ENCODE measurements around the gene ADAMTSL2.

ADAMTSL2 gene

DNA sequence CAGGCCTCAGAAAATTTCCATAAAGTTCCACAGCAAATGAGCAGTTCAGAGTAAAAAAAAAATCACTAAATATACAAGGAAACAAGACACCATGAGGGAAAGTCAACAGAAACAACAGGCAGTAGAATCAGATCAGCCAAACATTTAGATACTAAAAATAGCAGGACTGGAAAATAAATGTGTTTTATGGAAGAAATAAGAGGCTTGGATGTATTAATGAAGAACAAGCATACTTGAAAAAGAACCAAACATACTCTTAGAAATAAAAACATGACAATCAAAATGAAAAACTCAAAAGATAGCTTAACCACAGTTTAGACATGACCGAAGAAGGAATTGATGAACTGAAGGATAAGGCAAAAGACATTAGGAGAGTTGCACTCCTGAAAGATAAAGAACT lies 32.4 kb upstream of the ADAMTSL2 start:
- DNase-seq: no peak

DNA sequence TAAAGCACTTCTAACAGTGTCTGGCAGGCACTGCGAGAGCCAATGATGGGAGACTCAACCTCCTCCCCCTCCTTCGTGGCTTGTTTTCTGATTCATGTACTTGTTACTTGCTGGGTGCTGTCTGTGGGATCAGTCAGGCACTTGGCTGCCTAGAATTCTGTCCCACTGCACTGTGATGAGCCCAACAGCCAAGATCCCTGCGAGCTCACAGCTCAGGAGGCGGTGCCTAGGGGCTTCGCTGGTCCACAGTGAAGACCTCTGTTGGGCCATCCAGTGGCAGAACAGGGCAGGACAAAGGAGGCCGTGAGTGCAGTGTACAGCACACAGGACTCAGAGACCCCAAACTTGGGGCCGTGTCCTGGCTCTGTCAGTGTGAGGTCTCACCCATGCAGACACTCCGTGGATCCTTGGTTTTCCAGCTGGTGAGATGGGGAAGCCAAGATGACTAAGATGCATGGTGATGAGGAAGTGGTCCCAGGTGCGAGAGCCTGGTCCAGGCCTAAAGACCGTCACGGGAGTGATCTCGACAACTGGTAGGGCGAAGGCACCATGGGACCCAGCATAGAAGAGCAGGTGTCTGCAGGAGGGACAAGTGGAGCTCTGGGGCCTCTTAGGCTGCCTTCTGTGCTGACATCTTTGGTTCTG lies 29.2 kb upstream of the ADAMTSL2 start:
- no peak for DNase-seq

DNA sequence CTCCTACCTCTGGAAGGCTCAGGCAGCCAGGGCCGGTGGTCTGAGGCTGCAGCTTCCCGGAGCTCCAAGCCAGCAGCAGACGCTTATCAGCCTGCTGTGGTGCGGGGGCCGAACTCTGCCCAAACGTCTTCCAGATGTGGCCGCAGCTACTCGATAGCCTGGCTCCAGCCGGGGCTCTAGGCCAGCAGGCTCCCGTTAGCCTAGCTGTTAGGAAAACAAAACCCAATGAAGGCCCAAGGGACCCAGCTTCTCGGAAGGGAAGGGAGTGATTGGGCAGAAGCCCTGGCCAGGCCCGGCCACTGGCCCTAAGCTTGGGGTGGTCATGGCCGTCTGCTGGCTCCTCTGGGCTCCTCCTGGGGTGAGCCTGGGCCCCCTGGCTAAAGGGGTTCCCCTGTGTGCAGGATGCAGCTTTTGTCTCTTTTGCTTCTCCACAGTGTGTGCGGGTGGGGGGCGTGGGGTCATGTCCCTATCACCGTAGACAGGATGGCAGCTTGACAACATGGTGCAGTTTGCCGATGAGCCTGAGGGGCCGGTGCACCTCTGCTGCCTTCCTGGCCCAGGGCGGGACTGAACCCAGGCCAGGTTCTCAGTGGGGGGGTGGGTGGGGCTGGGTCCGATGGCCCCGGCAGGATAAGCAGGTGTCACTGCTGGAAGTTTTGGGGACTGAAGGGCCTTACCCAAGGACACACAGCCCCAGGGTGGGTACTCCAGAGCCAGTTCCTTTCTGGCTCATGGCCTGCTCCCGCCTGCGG lies 28.4 kb upstream of the ADAMTSL2 start:
- no peak for DNase-seq

DNA sequence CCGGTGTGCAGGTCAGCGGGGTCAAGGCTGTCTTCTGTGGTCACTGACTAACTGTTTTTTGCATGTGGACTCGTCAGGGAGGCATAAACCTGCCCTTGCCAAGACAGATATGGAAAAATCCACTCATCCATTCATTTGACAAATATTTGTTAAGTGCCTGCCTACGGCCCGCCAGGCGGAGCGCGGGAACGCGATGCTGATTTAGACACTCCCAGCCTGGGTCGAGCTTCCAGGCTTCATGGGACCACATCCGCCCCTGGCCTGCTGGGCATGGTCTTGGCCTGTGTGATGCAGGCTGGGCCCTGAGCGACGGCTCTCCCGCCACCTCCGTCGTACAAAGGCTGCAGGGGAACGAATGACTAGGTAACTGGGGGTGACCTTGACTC lies 27.9 kb upstream of the ADAMTSL2 start:
- DNase-seq: no peak

DNA sequence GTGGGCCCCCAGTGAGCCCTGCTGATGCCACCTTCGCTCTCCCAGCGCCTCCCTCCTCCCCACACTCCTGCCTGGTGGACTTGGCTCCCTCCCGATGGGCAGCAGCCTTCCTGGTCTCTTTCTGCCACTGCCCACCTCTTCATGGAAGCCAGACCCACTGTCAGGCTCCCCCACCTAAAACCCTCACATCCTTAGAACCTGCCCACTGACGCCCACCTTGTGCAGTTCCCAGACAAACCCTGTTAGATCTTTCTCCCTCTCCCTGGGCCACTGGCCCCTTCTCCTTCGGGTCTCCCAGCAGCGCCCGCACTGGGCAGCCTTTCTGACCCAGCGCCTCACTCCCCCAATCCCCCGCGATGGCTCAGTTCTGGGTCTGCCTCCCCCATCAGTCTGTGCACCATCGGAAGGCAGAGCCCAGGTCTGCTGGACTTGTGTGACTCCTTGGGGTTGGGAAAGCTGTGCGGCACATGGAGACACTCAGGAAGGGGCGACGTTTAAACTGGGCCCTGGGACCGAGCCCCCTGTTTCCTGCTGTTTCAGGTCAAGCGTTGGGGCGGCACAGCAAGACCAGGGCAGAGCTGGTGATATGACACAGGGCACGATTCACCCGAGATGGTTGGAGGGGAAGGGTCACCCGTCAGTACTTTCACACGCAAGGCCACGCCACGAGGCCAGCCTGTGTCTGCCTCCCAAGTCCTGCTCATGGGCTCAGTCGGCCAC lies 27.1 kb upstream of the ADAMTSL2 start:
- no peak for DNase-seq

DNA sequence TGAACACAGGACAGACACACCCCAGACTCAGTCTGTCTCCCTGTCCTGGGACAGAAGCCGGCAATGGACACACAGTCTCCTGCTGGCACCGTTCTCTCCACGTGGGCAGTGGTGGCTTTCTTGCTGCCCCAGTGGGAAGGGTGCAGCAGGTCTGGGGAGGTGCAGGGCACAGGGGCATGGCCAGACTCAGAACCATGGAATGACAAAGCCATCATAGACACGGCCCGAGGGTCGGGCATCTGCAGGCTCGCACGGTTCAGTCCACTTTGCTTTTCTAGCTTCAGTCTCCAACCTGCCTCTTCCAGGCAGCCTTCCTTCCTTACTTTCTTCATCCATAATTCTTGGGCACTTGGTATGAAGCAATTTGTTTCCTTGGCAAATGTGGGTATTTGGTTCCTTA lies 26.5 kb upstream of the ADAMTSL2 start:
- DNase-seq: no peak

DNA sequence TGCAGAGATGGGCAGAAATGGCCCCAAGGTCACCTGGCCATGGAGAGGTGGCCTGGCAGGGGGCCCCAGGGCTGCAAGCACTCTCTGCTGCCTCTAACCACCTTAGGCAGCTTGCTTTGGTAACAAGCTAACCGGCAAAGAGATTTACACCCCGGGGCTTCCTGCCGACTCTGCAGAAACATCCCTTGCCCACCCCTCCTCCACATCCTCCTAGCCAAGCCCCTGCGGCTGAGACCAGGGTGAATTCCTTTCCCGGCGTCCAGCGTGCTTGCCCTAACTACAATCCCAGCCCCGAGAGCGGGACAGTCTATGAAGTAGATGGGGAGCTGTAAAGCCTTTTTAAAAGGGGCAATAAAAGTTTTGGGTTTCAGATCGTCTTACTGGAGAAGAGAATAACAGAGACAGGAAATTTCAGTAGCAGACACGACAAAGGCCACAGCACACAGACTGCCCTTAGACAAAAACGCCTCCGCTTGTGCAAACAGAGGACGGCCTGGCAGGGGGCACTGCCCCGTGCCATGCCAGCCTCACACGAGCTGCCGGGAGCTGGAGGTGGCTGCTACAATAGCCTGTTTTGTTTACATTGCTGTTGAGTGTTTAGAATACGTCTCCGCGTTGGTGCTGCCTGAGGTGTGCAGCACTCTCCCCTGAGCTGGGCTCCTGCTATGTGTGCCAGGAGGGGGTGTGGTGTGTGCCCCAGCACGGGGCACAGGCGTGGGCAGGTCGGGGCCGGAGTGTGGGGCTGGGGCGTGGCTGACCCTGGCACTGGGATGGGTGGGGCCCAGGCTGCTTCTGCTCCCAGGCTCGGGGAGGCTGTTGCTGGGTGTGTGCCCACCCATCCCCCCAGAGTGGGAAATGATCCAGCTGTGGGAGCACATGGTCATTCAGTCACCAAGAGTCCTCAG lies 25.1 kb upstream of the ADAMTSL2 start:
- DNase-seq: peak; percentile 77

DNA sequence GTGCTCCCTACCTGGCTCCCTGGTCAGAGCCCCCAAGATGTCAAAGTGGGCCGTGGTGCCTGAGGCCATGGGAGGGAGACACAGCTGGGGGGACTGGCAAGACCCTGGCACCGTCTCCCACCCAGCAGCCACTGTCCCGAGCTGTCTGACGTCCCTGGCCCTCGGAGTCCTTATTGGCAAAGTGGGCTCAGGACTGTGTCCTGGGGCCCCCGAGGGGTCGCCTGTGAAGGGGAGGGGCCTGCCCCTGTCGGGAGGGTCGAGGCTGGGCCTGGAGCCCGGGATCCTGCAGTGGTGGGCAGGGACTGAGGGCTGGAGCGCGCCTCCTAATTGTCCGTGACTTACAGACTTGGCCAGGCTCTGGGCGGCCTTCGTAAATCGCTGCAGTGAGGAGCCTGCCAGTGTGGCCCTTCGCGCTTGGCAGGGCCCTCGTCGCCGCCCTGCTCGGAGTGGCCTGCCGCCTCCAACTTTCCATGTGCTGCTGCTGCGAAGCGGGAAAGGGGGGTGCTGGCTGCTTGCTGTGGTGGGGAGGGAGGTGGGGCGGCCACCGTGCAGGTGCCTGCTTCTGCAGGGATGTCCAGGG lies 23.5 kb upstream of the ADAMTSL2 start:
- DNase-seq: no peak

DNA sequence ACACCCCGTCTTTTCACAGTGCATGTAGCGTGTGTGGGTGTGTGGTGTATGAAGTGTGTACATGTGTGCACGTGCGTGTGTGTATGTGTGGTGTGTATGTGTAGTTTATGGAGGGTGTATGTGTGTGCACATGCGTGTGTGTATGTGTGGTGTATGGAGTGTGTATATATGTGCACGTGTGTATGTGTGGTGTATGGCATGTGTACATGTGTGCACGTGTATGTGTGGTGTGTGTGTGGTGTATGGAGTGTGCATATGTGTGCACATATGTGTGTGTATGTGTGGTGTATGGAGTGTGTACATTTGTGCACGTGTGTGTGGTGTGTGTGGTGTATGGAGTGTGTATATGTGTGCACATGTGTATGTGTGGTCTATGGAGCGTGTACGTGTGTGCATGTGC lies 22.9 kb upstream of the ADAMTSL2 start:
- no peak for DNase-seq

DNA sequence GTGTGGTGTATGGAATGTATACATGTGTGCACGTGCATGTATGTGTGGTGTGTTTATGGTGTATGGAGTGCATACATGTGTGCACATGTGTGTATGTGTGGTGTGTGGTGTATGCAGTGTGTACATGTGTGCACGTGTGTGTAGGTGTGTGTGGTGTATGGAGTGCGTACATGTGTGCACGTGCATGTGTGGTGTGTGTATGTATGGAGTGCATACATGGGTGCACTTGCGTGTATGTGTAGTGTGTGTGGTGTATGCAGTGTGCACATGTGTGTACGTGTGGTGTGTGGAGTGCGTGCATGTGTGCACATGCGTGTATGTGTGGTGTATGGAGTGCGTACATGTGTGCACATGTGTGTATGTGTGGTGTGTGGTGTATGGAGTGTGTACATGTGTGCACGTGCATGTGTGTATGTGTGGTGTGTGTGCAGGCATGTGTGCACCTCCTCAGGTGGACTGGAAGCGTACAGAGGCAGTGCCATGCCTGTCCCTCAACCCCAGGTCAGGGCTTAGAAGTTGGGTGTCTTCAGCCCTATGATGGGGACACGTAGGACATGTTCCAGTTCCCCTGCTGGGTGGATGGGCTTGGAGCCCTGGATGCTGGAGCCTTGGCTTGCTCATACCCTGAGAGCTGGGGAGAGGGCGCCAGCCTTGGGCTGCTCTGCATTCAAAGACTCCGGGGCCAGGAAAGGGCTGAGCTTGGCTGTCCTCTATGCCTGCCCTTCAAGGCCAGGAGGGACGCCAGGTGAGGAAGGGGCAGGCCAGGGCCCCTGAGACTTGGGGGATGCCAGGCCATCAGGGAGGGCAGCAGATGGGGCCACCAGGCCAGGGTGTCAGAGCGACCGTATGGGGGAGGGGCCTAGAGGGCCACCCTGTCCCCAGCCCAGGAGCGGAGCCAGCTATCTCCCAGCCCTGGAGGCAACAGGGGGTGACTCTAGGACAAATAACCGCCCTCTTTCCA lies 22.0 kb upstream of the ADAMTSL2 start:
- no peak for DNase-seq

DNA sequence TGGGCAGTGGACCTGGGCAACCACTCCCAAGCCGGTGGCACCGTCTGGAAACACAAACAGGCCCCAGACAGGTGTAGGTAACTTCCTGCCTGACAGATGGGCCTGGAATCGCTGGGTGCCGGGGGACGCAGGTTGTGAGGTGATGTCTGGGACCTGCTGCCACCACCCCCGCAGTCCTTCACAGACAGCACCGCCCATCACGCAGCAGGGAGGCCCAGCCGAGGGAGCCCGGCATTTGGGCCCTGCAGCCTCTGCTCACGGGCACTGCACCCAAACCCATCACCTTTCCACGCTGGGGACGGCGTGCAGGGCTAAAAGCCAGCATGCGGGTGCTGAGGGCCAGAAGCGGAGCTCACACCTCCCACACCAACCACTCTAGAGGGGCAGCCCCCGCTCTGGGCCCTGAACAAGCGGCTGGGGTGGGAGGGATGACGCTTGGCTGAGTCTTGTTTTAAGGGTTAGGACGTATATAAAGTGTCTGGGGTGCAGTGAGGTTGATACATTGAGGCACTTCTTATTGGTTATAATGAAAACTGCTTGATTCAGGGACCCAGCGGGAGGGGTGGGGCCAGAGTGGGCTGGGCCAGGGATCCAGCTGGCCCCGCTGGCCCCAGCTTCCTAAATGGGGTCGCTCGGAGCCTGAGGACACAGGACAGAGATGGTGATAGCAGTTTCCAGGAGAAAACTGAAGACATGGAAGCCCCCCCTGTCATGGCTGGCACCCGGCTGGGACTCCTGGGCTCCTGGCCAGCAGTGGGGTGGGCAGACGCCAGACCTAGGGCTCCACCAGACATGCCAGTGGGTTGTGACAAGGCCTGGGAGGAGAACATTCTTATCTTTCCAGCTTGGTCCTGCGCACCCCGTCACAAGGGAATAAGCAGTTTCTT lies 21.0 kb upstream of the ADAMTSL2 start:
- no peak for DNase-seq

DNA sequence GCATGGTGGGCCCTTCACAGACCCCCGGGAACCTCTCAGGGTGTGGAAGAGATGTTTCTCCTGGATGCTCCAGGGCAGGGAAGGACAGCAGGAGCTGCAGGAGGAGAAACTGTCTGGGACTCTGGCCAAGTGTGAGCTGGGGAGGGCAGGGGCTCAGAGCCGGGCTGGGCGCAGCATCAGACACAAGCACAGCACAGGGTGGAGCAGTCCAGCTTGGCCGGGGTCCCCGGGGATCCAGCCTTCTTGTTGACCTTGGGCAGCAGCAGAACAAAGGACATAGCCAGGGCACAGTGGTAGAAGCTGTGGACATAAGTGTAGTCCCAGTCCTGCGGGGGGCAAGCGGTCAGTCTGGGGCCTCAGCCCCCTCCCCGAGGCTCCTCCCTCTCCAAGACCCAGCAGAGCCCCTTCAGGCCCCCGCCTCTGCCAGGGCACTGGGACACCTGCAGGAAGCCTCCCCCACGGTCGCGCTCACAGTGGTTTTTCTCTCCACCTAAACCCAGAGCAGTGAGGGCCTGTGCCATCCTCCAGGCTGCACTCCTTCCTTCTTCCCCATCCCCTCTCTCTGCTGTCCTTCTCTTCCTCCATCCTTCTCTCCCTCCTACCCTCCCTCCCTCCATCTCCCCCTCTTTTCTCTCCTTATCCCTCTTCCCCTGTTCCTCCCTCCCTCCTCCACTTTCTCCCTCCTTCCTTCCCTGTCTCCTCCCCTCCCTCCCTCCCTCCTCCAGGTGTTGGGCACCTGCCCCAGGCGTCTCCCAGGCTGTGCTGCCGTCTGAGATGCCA lies 19.9 kb upstream of the ADAMTSL2 start:
- peak; percentile 70 for DNase-seq

DNA sequence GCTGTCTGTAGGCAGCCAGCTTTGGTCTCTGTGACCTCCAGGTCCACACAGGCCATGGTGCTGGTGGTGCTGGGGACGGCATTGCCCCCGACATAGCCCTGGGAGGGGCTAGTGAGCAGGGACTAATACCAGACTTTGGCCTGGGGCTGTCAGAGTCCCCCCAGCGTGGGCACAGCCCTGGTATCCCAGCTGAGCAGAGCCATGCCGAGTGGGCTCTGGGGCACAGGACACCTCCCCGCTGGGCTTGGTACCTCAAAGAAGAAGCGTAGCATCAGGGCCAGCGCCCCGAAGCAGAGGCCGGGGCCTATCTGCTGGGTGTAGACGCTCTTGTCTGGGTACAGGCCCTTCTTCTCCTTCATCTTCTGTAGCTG lies 19.3 kb upstream of the ADAMTSL2 start:
- DNase-seq: no peak

DNA sequence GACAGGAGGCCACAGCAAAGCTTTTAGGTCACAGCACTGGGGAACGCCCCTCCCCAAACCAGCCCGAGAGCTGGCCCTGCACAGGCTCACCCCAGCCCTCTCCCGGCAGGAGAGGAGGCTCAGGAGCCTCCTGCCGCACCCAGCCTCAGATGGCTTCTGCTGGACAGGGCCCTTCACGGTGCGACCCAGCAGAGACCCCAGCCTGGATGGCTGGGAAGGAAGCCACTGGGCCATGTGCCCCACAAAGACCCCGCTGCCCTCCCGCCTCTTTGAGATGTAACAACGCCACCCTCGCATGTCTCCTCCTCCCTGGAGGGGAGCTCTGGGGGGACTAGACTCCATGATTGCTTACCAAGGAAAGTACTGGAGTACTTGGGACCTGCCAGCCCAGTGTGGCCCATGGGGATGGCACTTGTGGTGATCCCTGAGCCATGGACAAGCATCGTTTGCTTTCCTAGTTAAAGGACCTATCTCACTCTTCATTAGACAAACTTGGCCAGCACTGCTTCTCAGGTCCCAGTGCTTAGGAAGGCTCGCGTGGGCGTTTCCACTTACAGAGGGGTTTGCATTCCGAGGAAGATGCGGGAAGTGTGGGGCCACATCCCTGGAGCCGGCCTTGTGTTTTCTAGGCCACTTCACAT lies 18.8 kb upstream of the ADAMTSL2 start:
- peak; percentile 37 for DNase-seq

DNA sequence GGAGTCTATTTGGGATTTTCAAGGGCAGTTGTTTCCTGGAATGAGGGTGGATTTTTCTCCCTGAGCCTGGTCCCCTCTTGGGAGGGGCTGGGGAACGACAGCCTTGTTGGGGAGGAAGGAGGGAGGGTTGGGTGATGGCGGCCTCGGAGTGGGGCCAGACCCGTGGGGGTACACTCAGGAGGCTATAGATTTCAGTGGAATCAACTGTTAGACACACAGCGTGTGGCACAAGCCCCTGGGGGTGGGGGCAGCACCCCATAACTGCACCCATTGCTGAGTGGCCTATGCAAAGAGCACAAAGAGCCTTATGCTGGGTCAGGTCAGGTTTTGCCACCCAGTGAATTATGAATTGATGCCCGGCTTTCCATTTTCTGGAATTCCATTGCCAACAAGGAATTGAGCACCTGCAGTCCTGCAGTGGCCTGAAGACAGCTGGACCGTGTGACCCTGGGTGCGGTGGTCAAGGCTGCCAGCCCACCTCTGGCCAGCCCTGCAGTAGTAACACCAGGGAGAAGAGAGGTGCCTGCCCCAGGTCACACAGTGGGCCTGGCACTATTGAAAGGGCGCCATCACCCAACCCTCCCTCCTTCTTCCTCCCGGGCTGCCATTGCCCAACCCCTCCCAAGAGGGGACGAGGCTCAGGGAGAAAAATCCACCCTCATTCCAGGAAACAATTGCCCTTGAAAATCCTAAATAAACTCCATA lies 18.1 kb upstream of the ADAMTSL2 start:
- no peak for DNase-seq

DNA sequence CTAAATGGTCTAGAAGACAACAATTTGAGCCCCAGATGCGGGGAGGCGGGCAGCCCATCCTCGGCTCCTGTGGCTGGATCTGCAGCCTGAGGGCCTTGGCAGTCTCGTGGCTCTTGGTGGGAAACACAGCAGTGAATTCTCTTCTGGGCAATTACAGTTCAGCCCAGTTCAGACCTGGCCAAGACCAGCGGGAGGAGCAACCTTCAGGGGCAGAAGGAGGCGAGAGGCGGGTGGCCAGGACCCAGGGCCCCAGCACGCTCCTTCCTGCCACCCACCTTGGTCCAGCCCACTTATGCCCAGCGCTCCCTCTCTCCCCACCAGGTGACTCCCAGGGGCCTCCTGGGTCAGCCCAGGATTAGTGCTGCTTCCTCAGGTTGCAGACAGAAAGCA lies 17.5 kb upstream of the ADAMTSL2 start:
- no peak for DNase-seq

DNA sequence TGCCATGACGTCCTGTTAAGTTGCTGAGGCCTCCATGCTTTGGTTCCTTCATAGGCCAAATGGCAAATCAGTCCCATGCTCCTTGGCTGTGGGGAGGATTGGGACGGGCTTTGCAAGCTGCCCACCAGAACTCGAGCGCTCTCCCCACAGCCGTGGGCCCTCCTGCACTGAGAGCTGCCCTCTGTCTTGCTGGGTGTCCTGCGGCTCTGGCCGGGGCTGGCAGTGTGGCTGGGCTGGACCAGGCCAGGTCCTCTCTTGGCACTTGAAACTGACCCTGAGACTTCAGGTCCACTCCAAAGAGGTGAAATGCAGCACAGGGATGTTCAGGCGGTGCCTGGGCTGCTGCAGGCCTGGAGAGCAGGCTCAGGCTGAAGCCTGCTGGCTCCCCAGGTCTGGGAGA lies 16.8 kb upstream of the ADAMTSL2 start:
- no peak for DNase-seq

DNA sequence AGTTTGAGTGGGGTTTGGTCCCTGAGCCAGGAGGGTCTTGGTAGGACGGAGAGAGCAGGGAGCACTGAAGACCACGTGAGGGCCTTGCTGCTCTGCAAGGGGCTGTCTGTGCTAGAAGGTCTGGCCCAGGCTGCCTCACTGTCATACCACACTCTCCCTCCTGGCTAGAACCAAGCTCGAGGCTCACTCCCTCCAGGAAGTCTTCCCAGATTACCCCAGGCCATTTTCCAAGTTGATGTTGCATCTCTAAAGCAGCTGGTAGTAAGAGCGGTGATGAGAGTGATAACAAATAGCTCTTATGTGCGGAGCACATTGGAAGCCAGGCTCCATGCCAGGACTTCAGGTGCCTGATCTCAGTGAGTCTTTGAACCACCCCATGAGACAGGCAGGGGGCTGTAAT lies 16.3 kb upstream of the ADAMTSL2 start:
- DNase-seq: no peak

Data from DMS79 (cell line).